HTERT RPE-1 (cell line): ENCODE results near the gene LRP1B.
"Not testable (repeated sequence)": the region's sequence is repeated elsewhere in the genome, so short reads cannot be mapped to it uniquely, and the experiment has no call there.

Experiments
- in situ Hi-C: fragments of 300-500 bp; cut with MboI; formaldehyde crosslinking; loops from 4 replicates; pipeline ENCODE4 v1.14.3; 2020; ENCODE audit warnings: low sequenced_read_pairs

Gene LRP1B

DNA sequence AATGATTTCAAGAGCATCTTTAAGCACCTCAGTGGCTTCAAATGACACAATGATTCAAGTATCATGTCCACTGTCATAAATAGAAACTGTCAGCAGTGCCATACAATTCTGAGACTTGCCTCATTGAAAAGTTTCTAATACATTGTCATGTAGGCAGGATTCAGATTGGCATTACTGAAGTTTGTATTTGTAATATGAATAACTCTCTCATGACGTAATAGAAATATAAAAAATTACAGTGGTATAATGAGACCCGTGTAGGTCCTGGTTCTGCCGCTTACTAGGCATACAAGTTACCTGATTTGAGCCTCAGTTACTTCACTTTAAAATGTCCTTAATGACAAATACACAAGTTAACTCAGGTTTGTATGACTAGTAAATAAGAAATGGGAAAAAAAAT, 1814.5 kb downstream of the LRP1B start:
- in situ Hi-C loops: no loop called here

DNA sequence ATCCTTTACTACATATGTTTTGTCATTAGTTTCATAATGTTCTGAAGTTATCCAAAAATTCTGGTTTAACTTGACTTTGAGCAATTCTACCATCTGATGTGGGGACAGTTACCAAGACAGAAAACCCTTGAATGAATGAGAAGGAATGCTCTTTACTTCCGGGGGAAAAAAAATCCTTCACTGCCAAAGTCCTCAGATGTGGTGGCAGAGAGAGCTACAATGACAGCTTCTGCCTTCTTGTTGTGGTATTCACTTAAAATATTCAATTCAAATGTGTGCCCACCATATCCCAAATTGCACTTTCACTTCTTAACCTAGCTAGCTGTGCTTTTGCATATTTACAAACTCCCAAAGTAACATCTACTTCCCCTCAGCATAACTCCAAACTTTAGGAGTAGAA, 1818.9 kb downstream of the LRP1B start:
- in situ Hi-C loops: no loop called here

DNA sequence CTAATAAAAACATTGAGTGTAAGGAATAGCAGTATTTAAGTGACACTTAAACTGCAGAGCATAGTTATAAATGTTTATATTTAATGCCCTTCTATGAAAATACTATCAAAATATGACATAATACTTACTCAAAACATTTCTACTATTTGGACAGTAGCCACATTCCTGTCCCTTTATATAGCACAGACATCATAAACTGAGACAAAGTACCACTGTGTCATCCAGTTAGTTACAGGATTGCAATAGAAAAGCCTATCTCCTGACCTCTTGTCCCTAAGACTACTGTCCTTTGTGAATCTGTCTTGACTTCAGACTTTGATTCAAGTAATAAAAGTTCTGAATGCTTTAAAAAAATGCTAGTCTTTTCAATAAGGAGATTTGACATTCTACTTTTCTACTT, 1822.1 kb downstream of the LRP1B start:
- in situ Hi-C loops: no loop called here

DNA sequence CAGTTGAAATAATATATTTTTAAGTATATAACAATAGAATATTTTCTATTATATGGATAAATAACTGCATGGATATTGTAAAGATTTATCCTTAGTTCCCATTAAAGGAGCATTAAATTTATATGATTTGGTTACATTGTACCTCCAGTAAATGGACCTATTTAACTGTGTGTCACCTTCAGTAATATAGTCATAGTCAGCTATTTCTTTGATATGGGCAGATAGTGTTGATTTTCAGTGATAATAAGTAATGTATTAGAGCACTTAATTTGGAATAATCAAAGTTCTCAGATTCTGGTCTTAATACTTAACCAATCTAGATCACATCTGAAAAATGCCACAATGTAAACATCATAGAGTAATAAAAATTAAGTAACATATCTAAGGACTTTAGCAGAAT, 1823.3 kb downstream of the LRP1B start:
- in situ Hi-C loops: no loop called here

DNA sequence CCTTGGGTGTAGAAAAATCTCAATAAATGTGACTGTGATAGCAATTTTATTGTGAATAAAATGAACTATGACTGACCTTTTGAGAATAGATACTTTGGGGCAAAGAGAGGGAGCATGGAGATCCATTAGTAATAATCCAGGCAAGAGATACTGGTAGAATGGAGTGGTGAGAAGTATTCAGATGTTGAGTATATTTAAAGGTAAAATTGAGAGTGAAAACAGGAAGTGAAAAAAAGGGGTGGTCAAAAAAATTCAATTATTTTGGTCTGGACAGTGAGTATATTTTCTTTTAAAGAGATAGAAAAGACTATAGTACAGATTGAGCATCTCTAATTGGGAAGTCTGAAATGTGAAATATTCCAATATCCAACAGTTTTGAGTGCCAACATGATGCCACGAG, 1835.0 kb downstream of the LRP1B start:
- in situ Hi-C loops: no loop called here

DNA sequence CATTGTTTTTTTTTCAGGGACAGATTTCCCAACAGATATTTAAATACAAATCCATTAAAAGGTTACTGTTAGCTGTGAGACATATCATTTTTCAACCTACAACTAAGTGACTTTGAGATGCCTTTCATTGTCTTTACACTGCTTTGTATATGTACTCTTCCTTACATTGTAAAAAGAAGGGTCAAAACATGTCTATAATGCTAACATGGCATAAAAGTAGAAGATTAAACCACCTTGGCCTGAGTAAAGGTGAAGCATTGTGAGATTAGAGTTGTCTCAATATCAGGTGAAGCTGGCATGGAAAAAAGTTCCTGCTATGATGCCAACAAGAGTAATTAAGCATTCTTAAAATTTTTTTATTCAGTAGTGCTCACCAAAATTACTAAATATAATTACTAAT, 1842.1 kb downstream of the LRP1B start:
- in situ Hi-C loops: no loop called here

DNA sequence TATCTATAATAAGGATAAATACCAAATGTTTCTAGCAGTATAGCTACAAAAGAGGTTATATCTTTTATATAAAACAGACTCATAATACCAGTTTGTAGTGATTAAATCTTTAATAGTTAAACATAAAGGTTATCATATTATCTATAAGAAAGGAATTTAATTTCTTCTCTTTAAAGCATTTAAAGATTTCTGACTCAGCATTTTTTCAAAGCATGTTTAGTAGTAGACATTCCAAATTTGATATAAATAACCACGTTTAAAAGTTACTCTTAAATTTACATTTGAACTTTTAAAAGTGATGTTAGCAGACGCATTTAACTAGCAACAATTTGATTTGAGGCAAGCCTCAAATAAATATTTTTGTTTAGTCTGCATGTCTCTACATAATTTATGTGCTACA, 1842.6 kb downstream of the LRP1B start:
- in situ Hi-C loops: no loop called here

DNA sequence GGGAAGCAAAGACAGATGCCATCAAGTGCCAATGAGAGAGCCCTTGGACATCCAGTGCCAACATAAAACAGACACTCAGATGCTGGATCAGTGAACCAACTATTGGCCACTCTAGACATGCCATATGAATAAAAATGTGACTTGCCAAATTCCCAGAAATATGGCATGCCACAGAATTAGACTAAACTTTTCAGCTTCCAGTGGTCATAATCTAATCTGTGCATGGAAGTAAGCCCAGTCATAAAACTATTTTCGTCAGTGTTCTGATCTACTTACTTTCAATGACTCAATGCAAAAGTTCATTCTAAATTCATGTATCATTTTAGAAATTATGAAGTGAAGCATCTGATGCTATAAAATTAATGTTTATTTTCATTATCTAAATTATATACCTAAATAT, 1844.4 kb downstream of the LRP1B start:
- in situ Hi-C loops: no loop called here

DNA sequence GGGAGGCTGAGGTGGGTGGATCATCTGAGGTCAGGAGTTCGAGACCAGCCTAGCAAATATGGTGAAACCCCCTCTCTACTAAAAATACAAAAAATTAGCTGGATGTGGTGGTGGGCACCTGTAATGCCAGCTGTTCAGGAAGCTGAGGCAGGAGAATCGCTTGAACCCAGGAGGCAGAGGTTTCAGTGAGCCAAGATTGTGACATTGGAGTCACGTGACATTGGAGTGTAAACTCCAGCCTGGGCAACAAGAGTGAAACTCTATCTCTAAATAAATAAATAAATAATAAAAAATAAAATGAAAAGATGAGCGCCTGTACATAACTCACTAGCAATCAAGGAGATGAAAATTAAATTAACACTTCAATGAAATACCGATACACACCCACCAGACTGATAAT, 1853.5 kb downstream of the LRP1B start:
- in situ Hi-C loops: not testable (repeated sequence)

DNA sequence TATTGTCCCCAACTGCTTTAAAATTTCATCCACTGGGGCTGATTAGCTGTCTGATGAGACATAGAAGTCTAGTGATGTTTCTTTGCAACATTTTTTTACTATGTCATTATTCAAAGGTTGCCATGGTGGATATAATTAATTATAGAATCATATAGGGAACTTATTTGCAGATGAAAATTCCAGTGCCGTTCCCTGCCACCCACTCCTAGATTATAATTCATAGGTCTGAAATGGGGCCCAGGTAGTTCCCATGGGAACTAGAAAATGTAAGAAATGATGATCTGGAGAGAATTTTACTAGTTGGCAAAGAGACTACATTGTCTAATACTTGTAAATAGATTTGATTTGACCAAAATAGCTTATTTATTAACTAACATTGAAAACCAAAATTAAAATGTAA, 1854.2 kb downstream of the LRP1B start:
- in situ Hi-C loops: no loop called here

DNA sequence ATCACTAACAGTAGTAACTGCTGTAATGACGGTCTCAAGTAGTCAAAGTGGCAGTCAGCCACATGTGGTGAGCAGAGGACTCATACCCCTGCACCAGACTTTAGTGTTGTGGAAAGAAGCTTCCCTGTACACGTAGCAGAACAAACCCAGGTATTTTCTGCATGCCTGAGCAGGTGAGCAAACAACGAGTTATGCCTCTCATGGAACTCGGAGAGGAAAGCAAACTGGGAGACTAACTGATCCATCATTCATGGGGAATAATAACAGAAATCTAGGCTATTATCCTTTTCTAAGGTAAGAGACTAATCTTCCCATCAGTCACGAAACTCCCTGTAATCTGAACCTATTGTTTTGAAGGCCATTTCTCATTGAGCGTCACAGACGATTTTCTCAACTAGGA, 1855.4 kb downstream of the LRP1B start:
- in situ Hi-C loops: no loop called here

DNA sequence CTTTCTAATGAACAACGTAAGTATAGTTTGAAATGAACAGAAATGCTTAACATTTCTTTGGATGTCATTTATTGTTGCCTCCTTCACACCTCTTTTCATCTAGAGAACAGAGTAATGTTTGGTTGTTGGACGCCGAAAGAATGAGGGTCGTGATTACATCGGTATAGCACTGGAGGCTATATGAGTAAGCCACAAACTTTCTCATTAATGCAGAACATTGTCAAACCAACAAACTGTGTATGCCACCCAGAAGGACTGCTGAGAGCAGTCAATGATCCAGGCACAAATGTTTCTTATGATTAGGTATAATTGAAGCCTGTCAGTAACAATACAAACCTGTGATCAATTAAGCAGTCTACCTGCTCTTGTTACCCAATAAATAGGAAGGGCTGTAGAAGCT, 1855.9 kb downstream of the LRP1B start:
- in situ Hi-C loops: no loop called here

DNA sequence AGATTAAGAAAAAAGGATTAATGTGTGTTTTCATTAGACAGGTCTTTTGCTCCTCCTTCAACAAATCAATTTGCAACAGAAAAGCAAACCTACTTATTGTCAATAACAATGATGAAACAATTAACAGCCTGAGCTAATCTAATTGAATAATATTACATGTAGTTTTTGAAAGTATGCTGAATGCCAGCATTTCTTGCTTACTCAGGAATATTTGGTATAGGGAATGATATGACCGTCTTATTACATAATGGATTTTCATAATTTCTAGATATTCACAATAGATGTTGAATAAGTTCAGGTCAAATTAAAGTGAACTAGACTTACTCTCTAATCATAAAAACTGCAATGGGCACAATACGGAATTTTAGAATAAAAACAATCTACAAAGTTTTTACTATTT, 1856.9 kb downstream of the LRP1B start:
- in situ Hi-C loops: no loop called here

DNA sequence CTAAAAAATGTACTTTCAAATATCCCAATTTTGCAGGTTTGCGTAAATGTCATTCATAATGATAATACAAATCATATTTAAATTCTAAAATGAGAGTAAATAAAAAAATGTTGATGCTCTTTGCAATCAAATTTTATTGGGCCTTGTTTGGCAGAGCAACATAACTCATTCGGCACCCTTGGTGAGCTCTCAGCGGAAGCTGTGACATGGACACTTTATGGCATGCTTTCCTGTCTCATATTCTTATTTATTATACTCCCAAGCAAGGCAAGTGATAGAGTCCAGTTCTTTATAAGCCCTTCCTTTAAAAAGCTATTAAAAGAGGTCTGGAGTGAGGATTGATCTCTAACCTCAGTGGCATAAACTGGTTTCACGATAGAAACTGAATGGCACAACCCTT, 1857.4 kb downstream of the LRP1B start:
- in situ Hi-C loops: no loop called here

DNA sequence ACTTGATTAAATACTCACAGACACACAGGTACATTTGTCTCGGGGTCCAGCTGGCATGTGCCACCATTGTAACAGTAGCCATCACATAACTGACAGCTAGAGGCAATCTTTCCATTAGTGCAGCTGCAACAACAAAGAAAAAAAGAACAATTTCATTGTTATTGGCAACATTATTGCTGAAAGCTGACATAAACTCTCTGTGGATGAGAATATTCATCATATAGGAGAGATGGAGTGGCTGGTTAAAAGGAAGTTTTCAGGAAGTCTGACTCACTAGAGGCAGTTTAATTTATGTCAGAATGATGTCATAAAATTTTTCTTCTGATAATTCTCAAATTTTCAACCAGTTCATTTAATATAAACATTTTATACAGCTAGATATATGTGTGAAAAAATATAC, 1860.6 kb downstream of the LRP1B start:
- in situ Hi-C loops: no loop called here

DNA sequence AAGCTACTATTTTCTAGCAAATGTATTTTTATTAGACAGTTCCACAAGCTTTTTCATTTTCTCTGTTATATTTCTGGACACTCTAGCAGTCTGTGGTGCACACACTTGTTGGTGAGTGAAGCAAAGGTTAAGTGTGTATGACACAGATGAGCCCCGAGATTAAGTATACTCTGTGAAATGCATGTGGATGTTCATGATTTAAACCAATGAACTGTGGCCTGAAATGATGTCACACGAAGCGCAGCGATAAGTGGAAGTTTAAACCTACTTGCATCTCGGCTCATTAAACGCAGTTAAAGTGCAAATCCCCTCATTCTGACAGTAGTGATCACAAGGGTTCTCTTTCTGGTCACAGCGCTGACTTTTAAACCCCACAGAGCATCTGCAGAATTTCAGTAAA, 1861.8 kb downstream of the LRP1B start:
- in situ Hi-C loops: no loop called here

DNA sequence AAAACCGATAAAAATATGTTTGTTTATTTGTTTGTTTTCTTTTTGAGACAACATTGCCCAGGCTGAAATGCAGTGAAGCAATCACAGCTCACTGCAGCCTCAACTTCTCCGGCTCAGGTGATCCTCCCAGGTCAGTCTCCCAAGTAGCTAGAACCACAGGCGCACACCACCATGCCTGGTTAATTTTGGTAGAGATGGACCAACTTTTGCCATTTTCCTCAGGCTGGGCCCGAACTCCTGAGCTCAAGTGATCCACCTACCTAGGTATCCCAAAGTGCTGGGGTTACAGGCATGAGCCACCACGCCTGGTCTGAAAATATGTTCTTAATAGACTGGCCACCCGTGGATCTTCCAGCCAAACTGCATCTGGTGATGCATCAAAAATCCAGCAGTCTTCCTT, 1867.9 kb downstream of the LRP1B start:
- in situ Hi-C loops: no loop called here

DNA sequence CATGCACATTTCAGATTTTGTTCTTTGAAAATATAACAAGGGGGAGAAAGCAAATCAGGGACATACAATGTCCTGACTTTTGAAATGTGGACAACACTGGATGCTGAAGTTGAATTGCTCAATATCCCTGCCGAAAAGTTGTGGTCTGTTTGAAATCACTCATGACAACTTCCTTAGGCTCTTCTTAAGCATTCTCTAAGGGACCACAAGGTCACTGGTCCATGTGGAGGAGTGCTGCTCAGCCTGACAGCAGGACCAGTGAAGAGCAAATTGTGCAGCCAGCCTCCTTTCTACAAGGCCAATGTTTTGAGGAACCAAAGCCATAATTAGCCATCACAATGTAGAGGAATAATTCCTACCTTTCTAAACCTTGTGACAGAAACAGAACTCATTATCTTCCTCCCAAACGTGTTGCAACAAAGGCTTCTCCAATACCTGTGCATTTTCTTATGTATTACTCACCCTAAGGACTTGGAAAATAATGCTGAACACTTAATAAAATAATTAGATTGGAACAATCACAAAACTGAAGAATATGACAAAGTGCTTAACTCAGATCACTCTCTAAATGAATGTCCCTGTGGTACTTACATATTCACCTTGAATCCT, 1873.0 kb downstream of the LRP1B start:
- in situ Hi-C loops: no loop called here

DNA sequence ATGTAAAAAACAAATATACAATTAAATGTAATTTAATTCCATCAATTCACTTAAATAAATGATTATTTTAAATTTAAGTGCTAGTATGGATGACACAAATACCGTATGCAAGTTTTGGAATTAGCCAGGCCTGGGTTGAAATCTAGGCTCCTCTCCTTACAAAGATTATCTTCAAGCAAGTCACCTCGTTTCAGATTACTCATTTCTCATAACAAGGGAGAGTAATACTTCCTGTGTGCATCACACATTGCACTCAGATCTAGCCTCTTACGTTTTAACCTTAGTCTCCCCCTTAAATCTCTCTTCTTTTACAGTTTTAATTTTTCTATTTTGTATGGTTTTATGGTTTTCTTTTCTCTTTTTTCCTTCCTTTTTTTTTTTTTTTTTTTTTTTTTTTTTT, 1874.7 kb downstream of the LRP1B start:
- in situ Hi-C loops: no loop called here

DNA sequence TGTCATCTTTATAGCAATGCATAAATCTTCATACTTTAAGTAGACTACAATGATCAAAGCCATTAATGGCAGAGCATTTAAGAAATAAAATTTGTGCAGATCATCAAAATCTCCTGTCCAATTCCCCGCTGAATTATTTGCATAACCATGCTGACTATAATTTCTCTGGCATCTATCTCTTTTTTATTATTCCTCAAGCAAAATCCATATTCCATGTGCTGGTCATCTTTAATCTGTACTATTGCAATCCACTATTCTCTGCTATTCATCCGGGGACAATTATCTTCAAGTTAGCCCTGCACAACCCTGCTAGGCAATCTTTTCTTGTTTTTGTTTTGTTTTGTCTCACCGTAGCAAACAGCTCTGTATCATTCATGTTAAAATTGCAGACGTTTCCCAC, 1881.0 kb downstream of the LRP1B start:
- in situ Hi-C loops: no loop called here

DNA sequence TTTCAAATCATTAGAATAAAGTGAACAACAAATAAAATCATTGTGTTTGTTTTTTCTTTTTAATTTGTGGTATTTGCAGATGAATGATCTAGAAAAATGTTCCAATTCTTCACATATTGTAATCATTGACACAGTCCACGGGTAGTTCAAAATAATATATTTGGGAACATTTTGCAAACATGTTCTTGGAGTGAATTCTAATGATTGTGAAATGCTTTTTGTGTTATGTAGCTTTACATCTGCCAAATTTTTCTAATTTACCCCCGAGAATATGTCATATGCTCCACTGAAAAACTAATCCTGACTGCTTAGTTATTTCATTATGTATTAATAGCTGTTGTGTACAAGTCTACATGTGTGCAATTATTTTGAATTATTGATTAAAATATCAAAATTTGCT, 1882.2 kb downstream of the LRP1B start:
- in situ Hi-C loops: no loop called here

DNA sequence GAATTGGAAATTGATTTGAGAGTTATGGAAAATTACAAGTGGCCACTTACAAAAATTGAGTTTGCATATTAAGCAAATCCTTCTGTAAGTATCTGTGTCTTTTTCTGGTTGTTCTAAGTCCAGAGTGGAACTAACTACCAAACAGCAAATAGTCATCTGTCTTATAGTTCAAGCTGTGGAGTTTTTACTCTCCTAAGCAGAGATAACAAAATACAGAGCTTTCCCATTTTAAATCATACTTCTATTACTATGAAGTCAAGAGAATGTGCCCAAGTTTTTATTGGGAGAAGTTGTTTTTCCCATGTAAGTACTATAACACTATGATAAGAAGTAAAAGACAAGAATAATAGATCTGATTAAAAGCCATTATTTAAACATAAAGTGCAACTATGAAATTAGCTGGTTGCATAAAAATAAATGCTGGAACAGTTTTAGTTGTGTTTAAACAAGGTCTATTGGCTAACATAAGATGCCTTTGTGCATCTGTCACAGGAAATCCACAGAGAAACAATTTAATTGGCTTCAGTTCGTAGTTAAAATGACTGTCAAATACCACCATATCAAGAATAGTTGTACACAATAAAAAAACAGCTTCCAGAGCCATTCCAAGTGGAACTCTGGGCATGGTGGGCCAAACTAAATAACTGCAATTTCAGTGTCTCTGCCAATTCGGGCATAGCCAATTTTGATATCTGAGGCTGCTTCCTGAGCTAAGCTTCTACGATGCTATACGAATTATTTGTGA, 1883.2 kb downstream of the LRP1B start:
- in situ Hi-C loops: no loop called here

DNA sequence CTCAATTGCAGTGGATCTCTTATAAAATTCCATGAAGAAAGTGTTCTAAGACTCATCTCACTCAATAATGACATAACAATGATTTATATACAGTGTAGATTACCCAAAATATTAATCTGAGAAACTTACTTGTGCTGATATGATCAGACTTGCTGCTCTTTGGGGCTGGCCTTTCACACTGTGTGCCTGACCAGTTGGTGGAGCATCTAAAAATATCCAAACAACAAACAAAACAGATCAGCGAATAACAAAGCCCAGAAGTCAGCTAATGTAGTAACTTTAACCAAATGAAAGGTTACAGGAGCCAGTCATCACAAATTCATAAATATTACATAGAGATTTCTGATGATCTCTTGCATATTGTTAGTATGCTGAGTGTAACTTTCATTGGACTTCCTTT, 1883.9 kb downstream of the LRP1B start:
- in situ Hi-C loops: no loop called here
